OCI-LY1 (cell line): ENCODE data around the gene IQCF5.

ENCODE experiments used
- H2AFZ ChIP-seq: fragments of 200-600 bp; sonication (generic), shearing (Covaris generic); 2 replicates; pipeline ENCODE4 v1.6.0; 2014; ENCODE audit warnings: antibody characterized with exemption, mild to moderate bottlenecking, low read length
- H3F3A ChIP-seq: fragments of 200-600 bp; sonication (generic), shearing (Covaris generic); 2 replicates; pipeline ENCODE4 v1.6.0; 2014; ENCODE audit warnings: mild to moderate bottlenecking, antibody characterized with exemption, low read length, moderate library complexity; ENCODE audit not compliant: insufficient read depth
- H3K27ac ChIP-seq: fragments of 200-600 bp; sonication (generic); 2 replicates; pipeline ENCODE4 v1.5.1; 2014; ENCODE audit warnings: low read length, mixed run types, mild to moderate bottlenecking, low read depth; ENCODE audit not compliant: poor library complexity, severe bottlenecking
- H3K27me3 ChIP-seq: fragments of 200-600 bp; sonication (generic); 2 replicates; pipeline ENCODE4 v1.6.0; 2014; ENCODE audit warnings: antibody characterized with exemption, mild to moderate bottlenecking, low read length, moderate library complexity; ENCODE audit not compliant: insufficient read depth
- H3K36me3 ChIP-seq: fragments of 200-600 bp; sonication (generic); 2 replicates; pipeline ENCODE4 v1.6.1; 2014; ENCODE audit warnings: mild to moderate bottlenecking, antibody characterized with exemption, low read length, moderate library complexity, mixed read lengths; ENCODE audit not compliant: insufficient read depth
- H3K4me1 ChIP-seq: fragments of 200-600 bp; sonication (generic); 2 replicates; pipeline ENCODE4 v1.5.1; 2014; ENCODE audit warnings: mild to moderate bottlenecking, low read length, moderate library complexity; ENCODE audit not compliant: insufficient read depth, severe bottlenecking
- H3K4me2 ChIP-seq: fragments of 200-600 bp; sonication (generic), shearing (Covaris generic); 2 replicates; pipeline ENCODE4 v1.6.1; 2014; ENCODE audit warnings: low read length
- H3K4me3 ChIP-seq: fragments of 200-600 bp; sonication (generic); 2 replicates; pipeline ENCODE4 v1.5.1; 2014; ENCODE audit warnings: low read length, low read depth, mild to moderate bottlenecking, mixed read lengths; ENCODE audit not compliant: poor library complexity, severe bottlenecking
- H3K79me2 ChIP-seq: fragments of 200-600 bp; shearing (Covaris generic); 2 replicates; pipeline ENCODE4 v1.6.1; 2016; ENCODE audit warnings: mixed run types, low read length, mixed read lengths; ENCODE audit not compliant: insufficient read depth
- H3K9ac ChIP-seq: fragments of 200-600 bp; sonication (generic), shearing (Covaris generic); 2 replicates; pipeline ENCODE4 v1.6.1; 2014; ENCODE audit warnings: mild to moderate bottlenecking, low read length, mixed read lengths
- H3K9me2 ChIP-seq: fragments of 200-600 bp; sonication (generic), shearing (Covaris generic); 2 replicates; pipeline ENCODE4 v1.6.1; 2014; ENCODE audit warnings: low read depth, mild to moderate bottlenecking, low read length, mixed read lengths
- H3K9me3 ChIP-seq: fragments of 200-600 bp; shearing (Covaris generic); 2 replicates; pipeline ENCODE4 v1.6.1; 2014; ENCODE audit warnings: low read length, mixed read lengths
- H4K20me1 ChIP-seq: fragments of 200-600 bp; sonication (generic), shearing (Covaris generic); 2 replicates; pipeline ENCODE4 v1.6.0; 2016; ENCODE audit warnings: mild to moderate bottlenecking, low read length; ENCODE audit not compliant: insufficient read depth
- EZH2 ChIP-seq: fragments of 200-600 bp; sonication (generic), shearing (Covaris generic); IDR thresholded peaks from 2 replicates; pipeline ENCODE4 v1.8.0; 2017; ENCODE audit warnings: borderline replicate concordance, mixed run types, mild to moderate bottlenecking, antibody characterized with exemption, low read length, moderate library complexity, mixed read lengths
- TF ChIP-seq, protein P1 (sequence below): fragments of 200-600 bp; sonication (generic), shearing (Covaris generic); IDR thresholded peaks from 2 replicates; pipeline ENCODE4 v1.5.1; 2017; ENCODE audit warnings: mild to moderate bottlenecking, antibody characterized with exemption, low read length, moderate library complexity, mixed read lengths

IQCF5 gene

DNA sequence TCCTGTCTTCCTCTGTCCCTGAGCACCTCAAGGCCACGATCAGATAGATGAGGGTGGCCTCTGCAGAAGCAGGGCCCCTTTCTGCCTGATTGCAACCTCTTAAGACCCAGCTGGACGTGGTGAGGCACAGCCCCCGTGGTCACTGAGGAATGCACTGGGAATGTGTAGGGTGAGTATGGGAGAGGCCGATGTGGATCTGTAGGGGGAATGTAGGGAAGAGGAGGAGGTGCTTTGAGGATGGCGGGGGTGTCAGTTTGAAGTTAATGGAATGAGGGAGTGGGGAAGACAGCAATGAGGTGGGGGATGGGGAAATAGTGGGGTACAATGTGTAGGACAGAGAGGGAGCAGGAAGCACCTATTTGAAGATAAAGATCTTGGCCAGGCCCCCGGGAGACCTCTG, 785 bp upstream of the IQCF5 start:
- Histone ChIP-seq H3F3A (no peaks in the 10 kb centered on the region), H3K4me2 (no peak overlapping the region), H3K27ac (no peak overlapping the region), H3K36me3 (no peaks in the 10 kb centered on the region), H3K9me3 (no peaks in the 10 kb centered on the region), H3K79me2 (no peaks in the 10 kb centered on the region), H3K4me1 (no peaks in the 10 kb centered on the region), H4K20me1 (no peaks in the 10 kb centered on the region), H3K27me3 (peaks cover 7% of the 10 kb centered on the region; the same call in 1 of the 2 replicates), H2AFZ (no peak overlapping the region), H3K9ac (no peak overlapping the region), H3K4me3 (no peak overlapping the region), H3K9me2 (no peaks in the 10 kb centered on the region)
- TF ChIP-seq, protein P1, sequence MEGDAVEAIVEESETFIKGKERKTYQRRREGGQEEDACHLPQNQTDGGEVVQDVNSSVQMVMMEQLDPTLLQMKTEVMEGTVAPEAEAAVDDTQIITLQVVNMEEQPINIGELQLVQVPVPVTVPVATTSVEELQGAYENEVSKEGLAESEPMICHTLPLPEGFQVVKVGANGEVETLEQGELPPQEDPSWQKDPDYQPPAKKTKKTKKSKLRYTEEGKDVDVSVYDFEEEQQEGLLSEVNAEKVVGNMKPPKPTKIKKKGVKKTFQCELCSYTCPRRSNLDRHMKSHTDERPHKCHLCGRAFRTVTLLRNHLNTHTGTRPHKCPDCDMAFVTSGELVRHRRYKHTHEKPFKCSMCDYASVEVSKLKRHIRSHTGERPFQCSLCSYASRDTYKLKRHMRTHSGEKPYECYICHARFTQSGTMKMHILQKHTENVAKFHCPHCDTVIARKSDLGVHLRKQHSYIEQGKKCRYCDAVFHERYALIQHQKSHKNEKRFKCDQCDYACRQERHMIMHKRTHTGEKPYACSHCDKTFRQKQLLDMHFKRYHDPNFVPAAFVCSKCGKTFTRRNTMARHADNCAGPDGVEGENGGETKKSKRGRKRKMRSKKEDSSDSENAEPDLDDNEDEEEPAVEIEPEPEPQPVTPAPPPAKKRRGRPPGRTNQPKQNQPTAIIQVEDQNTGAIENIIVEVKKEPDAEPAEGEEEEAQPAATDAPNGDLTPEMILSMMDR, result no peak
- no peak for TF ChIP-seq EZH2

DNA sequence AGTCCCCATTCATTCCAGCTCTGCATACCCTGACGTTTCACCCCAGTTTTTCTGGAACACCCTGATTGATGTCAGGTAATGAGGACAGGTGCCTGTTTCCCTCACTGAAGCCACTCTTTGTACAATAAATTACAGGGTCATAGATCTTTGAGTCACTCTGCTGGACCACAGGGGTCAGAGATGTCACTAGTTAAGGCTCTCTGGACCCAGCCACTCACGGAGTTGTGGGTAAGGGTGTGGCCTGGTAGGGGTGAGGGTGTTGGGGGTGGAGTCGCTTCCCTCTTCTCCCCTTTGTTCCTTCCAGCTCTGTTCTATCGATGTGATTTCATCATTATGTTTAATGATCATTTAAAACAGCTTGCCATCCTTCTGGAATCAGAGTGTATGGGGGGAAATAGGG, 512 bp downstream of the IQCF5 start:
- Histone ChIP-seq H3K27me3 (peaks cover 7% of the 10 kb centered on the region; the same call in 1 of the 2 replicates), H3K9me2 (no peaks in the 10 kb centered on the region), H2AFZ (no peak overlapping the region), H3F3A (no peaks in the 10 kb centered on the region), H3K4me3 (no peak overlapping the region), H3K27ac (no peak overlapping the region), H3K79me2 (no peaks in the 10 kb centered on the region), H4K20me1 (no peaks in the 10 kb centered on the region), H3K4me2 (no peak overlapping the region), H3K9me3 (no peaks in the 10 kb centered on the region), H3K9ac (no peak overlapping the region), H3K36me3 (no peaks in the 10 kb centered on the region), H3K4me1 (no peaks in the 10 kb centered on the region)
- no peak for TF ChIP-seq EZH2
- TF ChIP-seq, protein P1, result no peak

GRCh38 chr3:51874411-51874810, 990 bp downstream of the IQCF5 start:
- no peaks in the 10 kb centered on the region for H3K79me2 ChIP-seq
- no peaks in the 10 kb centered on the region for H3F3A ChIP-seq
- H3K4me1 ChIP-seq, result no peaks in the 10 kb centered on the region
- H3K27me3 ChIP-seq, result peaks cover 7% of the 10 kb centered on the region; the same call in 1 of the 2 replicates
- H3K9me3 ChIP-seq, result no peaks in the 10 kb centered on the region
- no peaks in the 10 kb centered on the region for H4K20me1 ChIP-seq
- TF ChIP-seq, protein P1, result no peak
- TF ChIP-seq EZH2, result no peak
- no peak overlapping the region for H3K9ac ChIP-seq
- no peaks in the 10 kb centered on the region for H3K36me3 ChIP-seq
- H3K9me2 ChIP-seq, result no peaks in the 10 kb centered on the region
- no peak overlapping the region for H2AFZ ChIP-seq
- H3K4me2 ChIP-seq, result no peak overlapping the region
- H3K4me3 ChIP-seq, result no peak overlapping the region
- H3K27ac ChIP-seq, result no peak overlapping the region
